Spleen (tissue), 11 donors: Measurements from ENCODE around the gene DDAH1. TPM values are rescaled to one million over a fixed set of nuclear protein-coding genes. Genes with fewer than 3 reads are reported as not detected.
A peak's percentile ranks its signal among the peaks of the same experiment; 100 is the strongest.

Source experiments
- DNase-seq: peaks from one replicate; pipeline ENCODE4 v3.0.0-alpha.2; 2020
- H3K27ac ChIP-seq, 8 donors: fragments of 200-600 bp; sonication (generic) in 7 of 8; 1 replicate in 4 of 8; 2 replicates in 4 of 8; pipeline versions ENCODE4 v1.5.0 to v1.8.0; 2016 to 2021; ENCODE audit warnings: inconsistent platforms in 4 of 8, mild to moderate bottlenecking in 4 of 8, moderate library complexity in 1 of 8
- H3K27me3 ChIP-seq, 7 donors: fragments of 200-600 bp; sonication (generic) in 6 of 7; replicated peaks in 1 of 7; 1 replicate in 4 of 7; 2 replicates in 3 of 7; pipeline versions ENCODE4 v1.5.0 to v1.8.0; 2016 to 2021; ENCODE audit warnings: inconsistent platforms in 3 of 7, mild to moderate bottlenecking in 1 of 7
- H3K36me3 ChIP-seq, 6 donors: fragments of 200-600 bp; sonication (generic) in 5 of 6; 1 replicate in 4 of 6; 2 replicates in 2 of 6; pipeline versions ENCODE4 v1.5.0 to v1.8.0; 2016 to 2021; ENCODE audit warnings: inconsistent platforms in 2 of 6
- H3K4me1 ChIP-seq, 6 donors: fragments of 200-600 bp; sonication (generic) in 5 of 6; 1 replicate in 3 of 6; 2 replicates in 3 of 6; pipeline versions ENCODE4 v1.5.0 to v1.8.0; 2016 to 2021; ENCODE audit warnings: inconsistent platforms in 3 of 6
- H3K4me3 ChIP-seq, 8 donors: fragments of 200-600 bp; sonication (generic) in 7 of 8; 1 replicate in 4 of 8; 2 replicates in 4 of 8; pipeline versions ENCODE4 v1.5.0 to v1.8.0; 2016 to 2021; ENCODE audit warnings: inconsistent platforms in 4 of 8, mild to moderate bottlenecking in 4 of 8, moderate library complexity in 2 of 8
- H3K9me3 ChIP-seq, 8 donors: fragments of 200-600 bp; sonication (generic) in 7 of 8; 1 replicate in 4 of 8; 2 replicates in 4 of 8; pipeline versions ENCODE4 v1.5.0 to v1.8.0; 2016 to 2021; ENCODE audit warnings: inconsistent platforms in 4 of 8
- POLR2A ChIP-seq, 3 donors: fragments of 450-650 bp; IDR thresholded peaks; one replicate each; pipeline ENCODE4 v1.5.1; 2017; ENCODE audit warnings: antibody characterized with exemption in 3 of 3, mild to moderate bottlenecking in 1 of 3
- POLR2AphosphoS5 ChIP-seq, 3 donors: sonication (generic); formaldehyde crosslinking; IDR thresholded peaks; one replicate each; pipeline ENCODE4 v1.5.1; 2017; ENCODE audit warnings: antibody characterized with exemption in 3 of 3
- WGBS, 5 donors: extraction: QIAGEN DNeasy Blood & Tissue Kit in 3 of 5; methylation state at CpG; one replicate each; pipeline versions ENCODE4 v1.1.5 to v1.1.7; 2013 to 2018; 5-methylcytosine and 5-hydroxymethylcytosine counted together
- intact Hi-C: fragments of 100-400 bp; cut with DNase I; formaldehyde crosslinking; loops from one replicate; pipeline ENCODE4 v1.15.0; 2023; ENCODE audit warnings: low total_unique reads
- polyA plus RNA-seq, 3 donors: library from polyadenylated mRNA; stranded (reverse); fragments of 200-250 nt; gene quantifications; one replicate each; pipeline ENCODE4 v1.2.1, GENCODE V29; 2013
- total RNA-seq, 7 donors: library from RNA; depleted of rRNA in 3 of 7; stranded (reverse); fragments of >200 nt in 3 of 7; fragmentation: NEBNext Ultra II Directional in 4 of 7; extraction: Animal tissue kit (Norgen Biotek cat#: 25700) in 4 of 7; gene quantifications; one replicate each; pipeline versions ENCODE4 v1.1.0 to v1.2.1, GENCODE V29; 2016 to 2021
- TF ChIP-seq, protein P1 (sequence below), 11 experiments: fragments of 200-600 bp in 7 of 11; fragments of 450-650 bp in 4 of 11; sonication (generic) in 4 of 11; IDR thresholded peaks in 8 of 11; conservative IDR thresholded peaks in 3 of 11; 1 replicate in 7 of 11; 2 replicates in 4 of 11; pipeline versions ENCODE4 v1.4.0 to v1.8.0; 2016 to 2021; ENCODE audit warnings: antibody characterized with exemption in 11 of 11, inconsistent platforms in 4 of 11, mild to moderate bottlenecking in 1 of 11
- donor health status: healthy with polysubstance abuse.
- donor health status: DM: no; HTN: no; CAD: no; lungs with moderate emphysema.
- donor health status: DM: no; HTN: no; CAD: no.
- donor health status: Bipolar disorder and iron deficiency.
- donor health status: healthy.
- donor health status: DM: no; HTN: no; CAD: no.
- donor health status: DM: yes; HTN: yes; CAD: no.

DDAH1 gene
- total and polyA plus RNA-seq, 10 donors: 1.8 to 19.8 (median 13.7) TPM

- Histone ChIP-seq H3K4me1 (peaks cover 0 to 11% (median 9%) of the 10 kb centered on the region in 6 donors), H3K36me3 (no peaks in the 10 kb centered on the region), H3K27ac (no peak overlapping the region), H3K27me3 (peaks cover 0 to 15% (median 0%) of the 10 kb centered on the region in 7 donors), H3K4me3 (peak overlapping the region in 1 of 8 donors; percentile 29), H3K9me3 (no peaks in the 10 kb centered on the region)
- TF ChIP-seq POLR2A (IDR thresholded peaks at IDR 0.05) (no peak), POLR2AphosphoS5 (IDR thresholded peaks at IDR 0.05) (peak; percentile 47 to 58 (median 57))
- TF ChIP-seq, protein P1, sequence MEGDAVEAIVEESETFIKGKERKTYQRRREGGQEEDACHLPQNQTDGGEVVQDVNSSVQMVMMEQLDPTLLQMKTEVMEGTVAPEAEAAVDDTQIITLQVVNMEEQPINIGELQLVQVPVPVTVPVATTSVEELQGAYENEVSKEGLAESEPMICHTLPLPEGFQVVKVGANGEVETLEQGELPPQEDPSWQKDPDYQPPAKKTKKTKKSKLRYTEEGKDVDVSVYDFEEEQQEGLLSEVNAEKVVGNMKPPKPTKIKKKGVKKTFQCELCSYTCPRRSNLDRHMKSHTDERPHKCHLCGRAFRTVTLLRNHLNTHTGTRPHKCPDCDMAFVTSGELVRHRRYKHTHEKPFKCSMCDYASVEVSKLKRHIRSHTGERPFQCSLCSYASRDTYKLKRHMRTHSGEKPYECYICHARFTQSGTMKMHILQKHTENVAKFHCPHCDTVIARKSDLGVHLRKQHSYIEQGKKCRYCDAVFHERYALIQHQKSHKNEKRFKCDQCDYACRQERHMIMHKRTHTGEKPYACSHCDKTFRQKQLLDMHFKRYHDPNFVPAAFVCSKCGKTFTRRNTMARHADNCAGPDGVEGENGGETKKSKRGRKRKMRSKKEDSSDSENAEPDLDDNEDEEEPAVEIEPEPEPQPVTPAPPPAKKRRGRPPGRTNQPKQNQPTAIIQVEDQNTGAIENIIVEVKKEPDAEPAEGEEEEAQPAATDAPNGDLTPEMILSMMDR (IDR thresholded peaks at IDR 0.05 in 8 of 11, conservative IDR thresholded peaks at IDR 0.05 in 3 of 11): peak; percentile 75 to 94 (median 89)
- intact Hi-C loops: loop anchor here (5.0 kb wide), 1 partner anchor 384 kb away; no protein-coding TSS in a partner anchor
- DNase-seq: peak; percentile 93
- 23 to 25% (median 23%) methylated on average over 26 to 27 of the region's 27 CpGs for WGBS, 5 donors
Observed at GRCh38 chr1:85307987-85308832, 156.7 kb downstream of the DDAH1 start.

DNA sequence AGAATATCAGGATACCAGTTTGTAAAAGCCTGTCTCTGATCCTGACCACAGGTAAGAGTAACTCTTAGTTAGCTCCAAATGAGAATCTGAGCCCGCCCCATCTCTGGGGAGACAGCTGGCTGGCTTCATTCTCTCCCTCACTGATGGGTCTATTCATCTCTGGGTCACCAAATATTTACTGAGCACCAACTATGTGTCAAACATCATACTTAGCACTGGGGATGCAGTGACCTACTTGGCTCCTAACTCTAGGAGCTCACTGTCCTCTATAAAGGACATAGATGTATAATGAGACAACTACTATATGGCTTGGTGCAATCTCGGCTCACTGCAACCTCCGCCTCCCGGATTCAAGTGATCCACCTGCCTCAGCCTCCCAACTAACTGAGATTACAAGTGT, 158.7 kb downstream of the DDAH1 start:
- no peak overlapping the region for H3K27ac ChIP-seq
- H3K4me1 ChIP-seq: peaks cover 0 to 11% (median 9%) of the 10 kb centered on the region in 6 donors
- intact Hi-C loops: loop anchor here (5.0 kb wide), 1 partner anchor 386 kb away; no protein-coding TSS in a partner anchor
- TF ChIP-seq, protein P1 (IDR thresholded peaks at IDR 0.05 in 8 of 11, conservative IDR thresholded peaks at IDR 0.05 in 3 of 11): no peak
- no peak for TF ChIP-seq POLR2A (IDR thresholded peaks at IDR 0.05)
- TF ChIP-seq POLR2AphosphoS5 (IDR thresholded peaks at IDR 0.05): no peak
- H3K9me3 ChIP-seq: no peaks in the 10 kb centered on the region
- H3K4me3 ChIP-seq: no peak overlapping the region
- WGBS, 5 donors: 95 to 98% (median 97%) methylated on average over 4 of the region's 4 CpGs
- peaks cover 0 to 15% (median 0%) of the 10 kb centered on the region in 7 donors for H3K27me3 ChIP-seq
- H3K36me3 ChIP-seq: no peaks in the 10 kb centered on the region
- DNase-seq: no peak

- DNase-seq: no peak
- peaks cover 0 to 11% (median 0%) of the 10 kb centered on the region in 7 donors for H3K27me3 ChIP-seq
- no peaks in the 10 kb centered on the region for H3K9me3 ChIP-seq
- TF ChIP-seq, protein P1 (IDR thresholded peaks at IDR 0.05 in 8 of 11, conservative IDR thresholded peaks at IDR 0.05 in 3 of 11): no peak
- TF ChIP-seq POLR2AphosphoS5 (IDR thresholded peaks at IDR 0.05): no peak
- TF ChIP-seq POLR2A (IDR thresholded peaks at IDR 0.05): no peak
- no peak overlapping the region for H3K27ac ChIP-seq
- peaks cover 1 to 14% (median 11%) of the 10 kb centered on the region in 6 donors for H3K4me1 ChIP-seq
- H3K36me3 ChIP-seq: no peaks in the 10 kb centered on the region
- 67 to 94% (median 76%) methylated on average over 4 of the region's 4 CpGs for WGBS, 5 donors
- intact Hi-C loops: no loop called here
- H3K4me3 ChIP-seq: no peak overlapping the region
Observed at GRCh38 chr1:85303440-85304162, 161.4 kb downstream of the DDAH1 start.
